GM19043 (cell line): ENCODE results near the gene ELFN2.

Source experiments
- ATAC-seq: cut with Tn5 transposase; IDR thresholded peaks from one replicate; pipeline ENCODE4 v1.9.1; 2021; ENCODE audit warnings: low read depth; ENCODE audit not compliant: unreplicated experiment

ELFN2 gene

GRCh38 chr22:37324340-37325038 is 102.8 kb downstream of the ELFN2 start:
- ATAC-seq: no peak

GRCh38 chr22:37320726-37321677 is 106.3 kb downstream of the ELFN2 start:
- ATAC-seq: no peak

- ATAC-seq: no peak
These were observed 107.8 kb downstream of the ELFN2 start for GRCh38 chr22:37319469-37319868.

GRCh38 chr22:37318364-37319109 is 108.7 kb downstream of the ELFN2 start:
- ATAC-seq: no peak
